Keratinocyte (primary cell): ENCODE measurements around the gene NREP.

Source experiments
- CTCF ChIP-seq, 3 experiments: IDR thresholded peaks in 1 of 3; conservative IDR thresholded peaks in 1 of 3; optimal IDR thresholded peaks in 1 of 3; 2 replicates in 2 of 3; 3 replicates in 1 of 3; pipeline versions ENCODE3 to v1.5.1; 2011; ENCODE audit warnings: low read length in 3 of 3, mild to moderate bottlenecking in 3 of 3, moderate library complexity in 2 of 3, control low read depth in 1 of 3, inconsistent platforms in 1 of 3; ENCODE audit not compliant: insufficient read depth in 2 of 3; ENCODE audit errors: extremely low read depth in 1 of 3
- EZH2 ChIP-seq: IDR thresholded peaks from one replicate; pipeline ENCODE4 v1.6.1; 2012; ENCODE audit warnings: inconsistent platforms, mild to moderate bottlenecking, low read length, moderate library complexity

DNA sequence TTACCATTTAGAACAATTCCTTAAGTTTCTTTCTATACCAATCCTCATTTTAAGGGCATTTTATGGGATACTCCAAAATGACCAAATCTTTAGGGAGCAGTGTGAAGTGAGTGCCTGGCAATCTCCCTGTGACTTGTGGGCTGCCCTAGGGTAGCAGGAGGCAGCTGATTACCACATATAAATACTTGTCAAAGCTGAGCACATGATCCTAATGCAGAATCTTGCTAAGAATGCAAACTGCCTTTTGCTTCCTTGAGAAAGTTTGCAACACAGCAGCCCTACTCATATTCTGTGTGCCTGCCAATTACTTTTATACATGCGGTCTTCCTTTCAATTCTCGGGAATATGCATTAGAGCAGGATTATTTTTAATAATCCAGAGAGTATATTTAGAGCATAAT is 18.2 kb upstream of the NREP start:
- TF ChIP-seq EZH2 (no peak), CTCF (optimal IDR thresholded peaks at IDR 0.05 in 1 of 3, IDR thresholded peaks at IDR 0.05 in 1 of 3, conservative IDR thresholded peaks at IDR 0.05 in 1 of 3; ENCODE audit: extremely low read depth in 1 of 3, insufficient read depth in 2 of 3, low read length in 3 of 3) (no peak)
